ENCODE data around the gene RNF152.

RNF152 gene

GRCh38 chr18:61893971-61894750, 1.4 kb upstream of the RNF152 start:
- DNase-seq, result peak; percentile 12 to 38

DNA sequence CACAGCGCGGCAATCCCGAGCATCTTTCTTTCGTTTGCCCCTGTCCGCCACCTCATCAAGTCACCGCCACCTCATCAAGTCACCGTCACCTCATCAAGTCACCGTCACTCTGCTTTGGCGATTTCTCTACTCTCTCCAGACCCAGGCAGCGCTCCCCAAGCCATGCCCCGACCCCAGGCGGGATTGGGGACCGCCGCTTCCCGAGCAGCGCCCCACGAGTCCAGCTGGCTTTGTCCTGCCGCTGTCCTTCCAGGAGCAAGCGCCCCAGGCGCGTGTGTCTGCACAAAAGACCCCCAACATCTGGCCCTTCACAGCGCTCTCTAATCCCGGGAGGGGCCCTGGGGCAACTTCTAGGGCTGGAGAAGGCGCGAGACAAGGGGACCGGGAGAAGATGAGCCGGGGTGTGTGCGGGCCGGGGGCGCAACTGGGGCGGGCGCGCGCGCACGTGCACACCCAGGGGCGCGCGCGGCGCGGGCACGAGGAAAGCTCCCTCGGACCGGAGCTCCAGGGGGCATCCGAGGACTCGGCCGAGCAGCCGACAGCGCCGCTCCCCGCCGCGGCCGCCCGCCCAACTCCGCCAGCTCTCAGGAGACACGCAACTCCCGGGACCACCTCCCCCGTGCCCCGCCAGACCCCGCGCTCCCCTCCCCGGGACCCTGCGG, 633 bp upstream of the RNF152 start:
- DNase-seq, result no peak

- DNase-seq, result no peak
Observed at GRCh38 chr18:61891894-61892293, 913 bp downstream of the RNF152 start.

DNA sequence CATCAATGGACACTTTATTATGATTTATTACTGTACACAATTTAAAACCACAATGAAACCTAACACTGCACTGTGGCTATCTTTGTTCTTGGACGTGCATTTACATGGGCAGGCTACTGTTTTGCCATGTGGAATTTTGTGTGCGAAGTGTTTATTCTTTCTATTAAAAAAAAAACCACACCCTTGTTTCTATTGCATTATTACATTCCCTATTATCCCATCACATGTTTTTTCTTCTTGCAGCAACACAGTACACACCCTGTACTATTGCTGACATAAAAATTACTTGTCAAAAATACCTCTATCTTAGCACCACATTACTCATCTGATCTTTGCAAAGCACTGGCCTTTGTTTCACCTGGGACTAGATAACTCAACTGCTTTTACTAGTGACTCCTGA, 1.5 kb downstream of the RNF152 start:
- DNase-seq, result no peak

- DNase-seq, result no peak
Observed at GRCh38 chr18:61890344-61890743, 2.5 kb downstream of the RNF152 start.

DNA sequence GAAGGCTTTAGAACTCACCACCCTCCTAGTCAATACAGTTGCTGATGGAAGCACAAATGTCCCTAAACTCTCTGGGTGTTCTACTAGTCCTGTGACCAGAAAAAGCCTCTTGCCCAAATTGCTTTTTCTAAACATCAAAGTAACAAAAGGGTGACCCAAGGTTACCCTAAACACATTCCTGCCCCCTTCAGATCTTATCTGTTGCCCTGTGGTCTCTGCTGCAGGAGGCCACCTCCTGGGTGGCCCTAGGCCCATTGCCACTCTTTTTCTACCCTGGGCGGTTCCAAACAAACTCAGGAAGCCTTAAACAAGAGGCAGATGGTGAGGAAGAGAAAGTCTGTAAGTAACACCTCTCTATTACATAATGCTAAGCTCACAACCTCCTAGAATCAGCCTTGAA, 3.3 kb downstream of the RNF152 start:
- DNase-seq, result no peak

DNA sequence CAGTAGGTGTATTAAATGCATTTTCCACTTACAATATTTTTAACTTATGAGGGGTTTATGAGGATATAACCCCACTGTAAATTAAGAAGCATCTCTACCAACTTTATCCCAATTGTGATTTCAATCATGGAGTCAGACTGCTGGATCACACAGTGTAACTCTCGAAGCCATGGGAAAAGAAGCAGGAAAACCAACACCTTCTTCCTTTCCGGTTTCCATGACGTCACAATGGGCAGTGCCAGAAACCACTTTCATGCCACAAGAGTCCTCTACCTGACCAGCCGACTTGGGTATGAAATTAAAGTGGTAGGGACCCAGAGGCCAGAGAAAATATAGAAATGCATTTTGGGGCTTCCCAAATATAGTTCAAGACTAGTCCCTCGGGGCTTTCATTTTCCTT, 4.2 kb downstream of the RNF152 start:
- no peak for DNase-seq

DNA sequence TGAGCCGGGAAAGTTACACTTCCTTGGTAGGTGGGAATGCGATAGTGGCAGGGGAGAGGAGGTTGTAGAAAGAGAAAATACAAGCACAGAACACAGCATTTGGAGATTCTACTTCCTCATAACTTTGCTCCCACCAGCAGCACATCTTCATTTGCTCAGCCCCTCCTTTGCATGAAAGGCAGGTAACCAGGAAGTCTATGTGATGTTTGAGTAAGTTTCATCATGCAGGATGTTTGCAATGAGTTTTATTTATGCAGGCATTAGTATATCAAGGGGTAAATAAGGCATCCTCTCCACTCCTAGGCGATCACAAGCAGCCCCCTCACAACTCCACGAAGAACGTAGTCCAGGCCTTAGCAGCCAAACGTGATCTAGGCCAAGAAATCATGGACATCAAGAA, 5.0 kb downstream of the RNF152 start:
- no peak for DNase-seq

DNA sequence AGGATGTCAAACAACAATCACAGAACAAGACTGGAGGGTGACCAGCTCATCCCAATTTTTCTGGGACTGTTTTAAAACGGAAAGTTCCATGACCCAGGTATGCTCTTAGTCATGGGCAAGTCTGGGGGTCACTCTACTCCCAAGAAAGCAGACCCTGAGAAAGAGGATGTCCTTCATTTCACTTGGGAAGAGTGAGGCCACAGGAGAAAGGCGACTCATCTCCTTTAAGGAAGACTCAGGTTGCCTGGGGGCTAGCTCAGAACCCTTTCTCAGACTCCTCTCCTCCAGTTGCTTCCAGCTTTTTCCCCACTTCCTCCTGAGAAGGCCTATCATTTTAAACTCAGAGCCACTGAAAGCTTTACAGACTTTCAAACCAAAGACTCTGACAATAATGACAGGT, 9.3 kb downstream of the RNF152 start:
- no peak for DNase-seq

- DNase-seq, result no peak
Observed at GRCh38 chr18:61882296-61883004, 10.4 kb downstream of the RNF152 start.

DNA sequence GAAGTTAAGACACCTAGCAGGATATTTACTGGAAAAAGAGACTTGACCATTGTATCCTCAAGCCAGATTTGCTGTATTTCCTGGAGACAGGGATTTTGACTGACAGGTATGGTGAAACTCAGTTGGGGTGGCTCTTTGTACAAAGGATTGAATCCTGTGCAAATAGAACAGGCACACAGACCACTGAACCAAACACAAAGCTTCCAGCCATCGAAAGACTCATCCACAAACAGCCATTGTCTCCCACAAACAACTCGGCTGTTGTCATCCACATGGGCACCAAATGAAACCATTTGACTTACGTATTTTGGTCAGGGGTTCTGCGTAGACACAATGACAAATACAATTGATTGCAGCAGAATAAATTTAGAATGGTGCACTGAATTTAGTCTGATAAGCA, 15.9 kb downstream of the RNF152 start:
- DNase-seq, result no peak

- no peak for DNase-seq
Observed at GRCh38 chr18:61870151-61870550, 22.7 kb downstream of the RNF152 start.

DNA sequence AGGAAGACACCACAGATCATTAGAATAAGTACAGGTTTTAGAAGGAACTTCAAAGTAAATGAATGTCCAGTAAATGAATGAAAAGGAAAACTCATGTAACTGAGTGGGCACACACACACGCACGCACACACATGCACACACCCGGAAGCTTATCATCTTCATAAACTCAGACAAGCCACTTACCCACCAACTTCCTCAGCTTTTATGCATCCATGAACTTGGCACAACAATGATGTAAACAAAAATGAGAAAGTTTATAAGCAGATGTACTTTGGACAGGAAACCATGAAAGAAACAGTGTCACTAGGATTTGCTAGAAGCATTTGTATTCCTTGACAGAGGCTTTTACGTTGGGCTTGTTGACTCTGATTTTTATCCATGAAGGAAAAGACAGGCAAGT, 23.2 kb downstream of the RNF152 start:
- DNase-seq, result no peak

- DNase-seq, result no peak
Observed at GRCh38 chr18:61865466-61866175, 27.2 kb downstream of the RNF152 start.

DNA sequence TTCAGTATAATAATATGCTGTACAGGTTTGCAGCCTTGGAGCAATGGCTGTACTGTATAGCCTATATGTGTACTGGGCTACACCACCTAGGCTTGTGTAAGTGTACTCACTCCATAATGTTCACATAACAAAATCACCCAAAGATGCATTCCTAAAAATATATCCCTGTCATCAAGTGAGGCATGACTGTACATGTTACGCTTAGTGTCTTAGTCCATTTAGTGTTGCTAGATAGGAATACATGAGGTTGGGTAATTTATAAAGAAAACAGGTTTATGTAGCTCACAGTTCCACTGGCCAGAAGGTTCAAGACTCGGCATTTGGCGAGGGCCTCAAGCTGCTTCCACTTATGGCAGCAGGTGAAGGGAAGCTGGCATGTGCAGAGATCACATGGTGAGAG, 31.4 kb downstream of the RNF152 start:
- DNase-seq, result no peak

- no peak for DNase-seq
Observed at GRCh38 chr18:61860302-61860701, 32.5 kb downstream of the RNF152 start.

DNA sequence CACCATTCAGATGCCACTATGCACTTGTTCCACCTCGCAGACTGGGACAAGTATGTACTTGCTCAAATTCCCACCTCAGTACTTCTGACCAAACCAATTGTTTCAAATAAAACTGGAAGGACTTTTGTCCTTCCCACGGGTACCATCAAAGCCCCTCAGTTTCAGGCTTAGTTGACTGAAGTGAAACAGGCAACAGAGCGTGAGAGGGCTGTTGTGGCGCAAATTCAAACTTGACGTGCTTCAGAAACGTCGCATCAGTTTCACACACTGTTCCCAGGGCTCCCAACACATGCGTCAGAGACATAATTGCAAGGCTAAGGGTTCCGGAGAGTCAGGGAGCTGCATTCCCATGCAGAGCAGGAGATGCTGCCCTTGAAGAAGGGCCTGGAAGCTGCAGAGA, 33.7 kb downstream of the RNF152 start:
- DNase-seq, result no peak

DNA sequence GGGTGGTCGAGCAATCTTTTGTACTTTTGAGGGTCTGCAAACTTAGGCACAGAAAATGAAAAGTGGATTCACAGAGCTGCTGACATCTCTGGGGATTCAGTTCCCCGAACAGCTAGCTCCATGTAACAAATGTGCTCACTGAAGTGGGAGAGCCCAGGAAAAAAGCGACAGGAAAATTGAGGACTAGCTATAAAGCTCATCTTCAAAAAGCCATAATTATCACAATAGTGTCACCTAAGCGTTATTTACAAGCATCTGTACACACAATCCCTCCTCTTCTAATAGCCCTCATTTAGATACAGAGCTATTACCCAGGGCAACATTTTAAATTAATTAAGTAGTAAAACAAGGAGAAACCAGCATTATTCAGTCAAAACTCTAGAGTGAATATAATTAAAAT, 36.1 kb downstream of the RNF152 start:
- no peak for DNase-seq

- DNase-seq, result no peak
Observed at GRCh38 chr18:61855449-61856378, 37.1 kb downstream of the RNF152 start.

- DNase-seq, result no peak
Observed at GRCh38 chr18:61854578-61855448, 38.0 kb downstream of the RNF152 start.

DNA sequence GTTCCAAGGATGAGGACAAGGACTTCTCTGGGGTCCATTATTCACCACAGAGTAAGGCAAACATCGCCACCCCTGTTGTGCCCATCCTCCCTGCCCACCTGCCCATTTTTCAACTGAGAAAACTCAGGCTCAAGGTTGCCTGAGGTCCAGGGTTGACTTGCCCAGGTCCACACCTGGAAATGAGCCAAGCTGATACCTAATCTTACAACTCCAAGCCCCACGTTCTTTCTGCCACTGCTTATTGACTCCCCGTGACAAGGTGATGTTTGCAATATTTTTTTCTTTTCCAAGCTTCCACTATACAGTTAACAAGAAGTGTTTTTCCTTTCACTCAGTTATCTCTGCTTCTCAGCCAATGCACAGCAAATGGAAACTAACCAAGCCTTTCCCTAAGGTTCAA, 39.0 kb downstream of the RNF152 start:
- no peak for DNase-seq

Measured in inflammatory macrophage treated with lipopolysaccharide for 1 hour (primary cell).